ENCODE data around the gene XYLT1.
A peak's percentile ranks its signal among the peaks of the same experiment; 100 is the strongest.

XYLT1 gene

DNA sequence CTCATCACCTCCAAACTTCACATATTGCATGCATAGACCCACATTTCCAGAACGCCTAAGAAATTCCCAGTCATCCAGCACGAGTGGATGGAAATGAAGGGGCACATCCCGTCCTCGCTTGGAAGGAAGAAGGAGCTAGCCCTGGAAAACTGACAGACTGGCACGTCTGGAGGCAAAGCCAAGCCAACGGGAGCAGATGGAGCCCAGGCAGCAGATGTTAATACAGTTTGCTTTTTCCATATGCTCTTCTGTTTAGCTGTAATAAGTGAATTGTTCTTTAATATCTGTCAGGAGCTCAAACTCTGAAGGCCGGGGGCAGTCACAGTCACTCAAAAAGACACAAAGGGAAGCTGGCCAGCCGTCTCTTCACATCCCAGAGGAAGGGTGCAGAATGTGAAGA lies 187.7 kb downstream of the XYLT1 start:
- no peak for DNase-seq (ENCODE audit: low read depth)

DNA sequence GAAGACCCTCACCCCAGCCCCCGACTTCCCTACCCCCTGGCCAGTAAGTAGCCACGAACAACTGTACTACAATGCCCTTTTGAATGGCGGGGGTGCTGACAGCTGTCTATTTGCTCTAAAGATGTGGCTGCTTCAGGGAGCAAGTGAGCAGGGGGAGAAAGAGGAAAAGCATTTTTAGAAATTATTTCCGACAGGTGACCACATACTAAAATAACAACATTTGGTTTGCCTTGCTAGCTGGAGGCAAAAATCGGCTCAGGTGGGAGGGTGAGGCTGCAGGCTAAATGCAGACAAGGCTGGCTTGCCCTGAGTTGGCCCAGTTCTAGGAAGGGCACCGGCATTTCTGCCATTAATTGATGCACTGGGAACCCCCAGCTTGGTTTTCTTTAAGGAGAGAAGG lies 188.5 kb downstream of the XYLT1 start:
- no peak for DNase-seq (ENCODE audit: low read depth)

DNA sequence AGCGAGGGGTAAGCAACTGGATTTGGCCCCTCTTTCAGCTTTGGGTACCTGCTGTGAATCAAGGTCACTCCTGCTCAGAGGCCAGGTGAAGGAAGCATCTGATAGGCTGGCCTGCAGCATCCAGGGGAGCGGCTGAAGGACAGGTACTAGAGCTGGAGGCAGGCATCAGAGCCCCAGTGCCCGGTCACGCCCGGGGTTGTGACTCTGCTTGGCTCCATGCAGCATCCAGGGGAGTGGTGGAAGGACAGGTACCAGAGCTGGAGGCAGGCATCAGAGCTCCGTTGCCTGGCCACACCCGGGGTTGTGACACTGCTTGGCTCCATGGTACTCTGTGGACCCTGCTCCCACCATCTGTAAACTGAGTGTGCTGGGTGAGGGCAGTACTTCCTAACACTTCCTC lies 189.7 kb downstream of the XYLT1 start:
- DNase-seq (ENCODE audit: low read depth), result no peak

- DNase-seq (ENCODE audit: low read depth), result no peak
Measured at GRCh38 chr16:17278988-17279387, 191.8 kb downstream of the XYLT1 start.

- no peak for DNase-seq (ENCODE audit: low read depth)
Measured at GRCh38 chr16:17277981-17278381, 192.8 kb downstream of the XYLT1 start.

DNA sequence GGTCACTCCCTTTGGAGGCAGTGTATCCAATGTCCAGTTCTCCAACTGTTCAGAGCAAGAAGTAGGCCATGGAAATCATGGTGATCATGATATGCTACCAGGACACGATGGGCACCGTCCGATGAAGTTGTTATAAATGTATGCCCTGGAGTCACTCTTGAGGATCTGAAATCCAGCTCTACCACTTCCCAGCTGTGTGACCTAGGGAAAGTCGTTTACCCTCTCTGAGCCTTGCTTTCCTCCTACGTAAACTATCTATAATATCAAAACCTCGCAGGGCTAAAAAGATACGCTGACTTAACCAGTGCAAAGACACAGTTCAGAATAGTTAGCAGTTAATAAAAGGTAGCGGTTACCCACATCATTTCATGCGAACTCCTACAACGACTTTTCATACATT lies 194.2 kb downstream of the XYLT1 start:
- no peak for DNase-seq (ENCODE audit: low read depth)

DNA sequence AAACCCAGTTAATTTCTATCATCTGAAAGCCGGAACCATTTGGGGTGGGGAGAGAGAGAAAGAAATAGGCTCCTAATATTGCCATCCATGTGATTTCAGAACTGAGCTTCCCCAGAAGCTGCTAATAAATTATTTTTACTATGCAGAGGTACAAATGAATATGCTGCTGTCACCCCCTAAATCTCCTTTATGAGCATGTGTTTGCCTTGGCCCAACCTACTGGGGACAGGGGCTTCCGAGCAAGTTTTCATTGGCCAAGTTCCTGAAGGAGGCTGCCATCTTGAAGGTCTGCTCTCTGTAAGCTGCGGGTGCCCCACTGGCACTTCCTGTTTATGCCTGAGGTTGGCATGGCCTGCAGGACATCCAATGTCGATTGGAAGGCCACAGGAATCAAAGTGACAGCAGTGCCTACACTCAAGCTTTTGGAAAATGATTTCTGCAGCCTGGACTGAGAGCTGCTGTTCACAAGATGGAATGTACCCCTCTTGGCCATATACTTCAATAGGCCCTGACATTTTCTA lies 194.7 kb downstream of the XYLT1 start:
- no peak for DNase-seq (ENCODE audit: low read depth)

DNA sequence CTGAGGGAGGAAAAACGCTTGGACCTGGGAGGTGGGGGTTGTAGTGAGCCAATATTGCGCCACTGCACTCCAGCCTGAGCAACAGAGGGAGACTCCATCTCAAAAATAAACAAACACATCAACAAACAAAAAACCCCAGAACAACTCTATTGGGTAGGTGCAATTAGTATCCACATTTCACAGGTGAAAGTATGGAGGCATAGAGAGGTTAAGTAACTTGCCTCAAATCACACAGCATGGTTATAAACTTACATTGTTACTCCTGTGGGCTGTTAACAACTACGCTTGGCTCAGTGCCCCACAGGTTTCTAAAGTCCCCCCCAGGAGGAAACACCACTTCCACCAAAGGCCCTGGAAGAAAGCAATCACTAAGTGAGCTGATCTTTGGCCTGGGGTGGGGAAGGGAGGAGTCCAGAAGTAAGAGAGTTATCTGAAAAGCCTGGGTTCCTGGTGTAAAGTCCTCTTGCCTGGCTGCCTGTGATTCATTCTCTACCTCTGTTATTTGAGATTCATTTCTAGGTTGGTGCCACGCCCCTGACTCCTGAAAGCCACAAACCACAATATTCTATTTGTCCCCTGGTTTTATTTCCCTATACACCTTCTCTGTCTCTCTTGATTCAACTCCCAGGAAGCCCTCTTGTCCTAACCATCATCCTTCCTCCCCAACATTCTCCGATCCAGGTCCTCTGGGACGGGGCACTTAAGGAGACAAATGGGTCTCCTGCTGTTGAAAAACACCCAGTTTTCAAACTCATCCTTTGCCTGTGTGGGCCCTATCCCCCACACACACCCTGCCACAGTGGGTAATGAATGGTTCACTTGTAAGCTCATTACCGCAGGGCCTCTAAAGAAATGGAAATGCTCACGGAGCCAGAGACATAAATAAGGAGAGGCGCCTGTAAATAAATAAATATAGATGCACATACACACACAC lies 195.4 kb downstream of the XYLT1 start:
- DNase-seq (ENCODE audit: low read depth), result no peak

DNA sequence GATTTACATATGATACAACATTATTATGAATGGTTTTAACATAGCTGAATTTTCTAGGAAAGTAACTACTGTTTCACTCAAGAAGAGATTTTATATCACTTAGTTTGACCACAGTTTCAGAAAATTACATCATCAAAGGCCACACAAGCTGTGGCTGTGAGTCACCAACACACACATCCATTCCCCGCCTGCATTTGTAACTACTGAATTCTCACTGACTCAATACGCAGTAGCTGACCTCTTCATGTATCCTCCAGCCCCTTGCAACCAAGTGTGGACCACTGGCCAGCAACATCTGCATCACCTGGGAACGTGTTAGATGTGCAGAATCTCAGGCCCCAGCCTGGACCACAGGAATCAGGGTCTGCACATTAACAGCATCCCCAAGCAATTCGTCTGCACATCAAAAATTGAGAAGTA lies 197.6 kb downstream of the XYLT1 start:
- peak; percentile 24 for DNase-seq (ENCODE audit: low read depth)

GRCh38 chr16:17272716-17273115 lies 198.0 kb downstream of the XYLT1 start:
- no peak for DNase-seq (ENCODE audit: low read depth)

DNA sequence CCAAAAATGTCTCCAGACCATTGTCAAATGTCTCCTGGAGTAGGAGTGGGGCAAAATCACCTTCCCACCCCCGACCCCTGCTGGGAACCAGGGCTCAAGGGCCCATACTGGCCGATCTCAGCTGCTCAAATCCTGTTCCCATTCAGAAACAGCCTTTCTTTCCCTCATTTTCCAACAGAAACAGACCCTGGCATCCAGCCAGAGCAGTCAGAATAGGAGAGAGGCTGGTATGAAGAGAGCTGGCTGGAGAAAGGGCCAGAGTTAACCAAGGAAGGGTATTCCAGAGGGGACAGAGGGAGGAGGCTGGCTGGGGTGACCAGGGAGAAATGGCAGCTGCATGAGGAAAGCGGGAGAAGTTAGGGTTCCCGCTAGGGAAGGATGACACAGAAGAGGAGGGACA lies 199.1 kb downstream of the XYLT1 start:
- no peak for DNase-seq (ENCODE audit: low read depth)

- DNase-seq (ENCODE audit: low read depth), result no peak
Measured at GRCh38 chr16:17270683-17271109, 200.1 kb downstream of the XYLT1 start.

GRCh38 chr16:17270111-17270510 lies 200.6 kb downstream of the XYLT1 start:
- DNase-seq (ENCODE audit: low read depth), result no peak

GRCh38 chr16:17269439-17269838 lies 201.3 kb downstream of the XYLT1 start:
- no peak for DNase-seq (ENCODE audit: low read depth)

DNA sequence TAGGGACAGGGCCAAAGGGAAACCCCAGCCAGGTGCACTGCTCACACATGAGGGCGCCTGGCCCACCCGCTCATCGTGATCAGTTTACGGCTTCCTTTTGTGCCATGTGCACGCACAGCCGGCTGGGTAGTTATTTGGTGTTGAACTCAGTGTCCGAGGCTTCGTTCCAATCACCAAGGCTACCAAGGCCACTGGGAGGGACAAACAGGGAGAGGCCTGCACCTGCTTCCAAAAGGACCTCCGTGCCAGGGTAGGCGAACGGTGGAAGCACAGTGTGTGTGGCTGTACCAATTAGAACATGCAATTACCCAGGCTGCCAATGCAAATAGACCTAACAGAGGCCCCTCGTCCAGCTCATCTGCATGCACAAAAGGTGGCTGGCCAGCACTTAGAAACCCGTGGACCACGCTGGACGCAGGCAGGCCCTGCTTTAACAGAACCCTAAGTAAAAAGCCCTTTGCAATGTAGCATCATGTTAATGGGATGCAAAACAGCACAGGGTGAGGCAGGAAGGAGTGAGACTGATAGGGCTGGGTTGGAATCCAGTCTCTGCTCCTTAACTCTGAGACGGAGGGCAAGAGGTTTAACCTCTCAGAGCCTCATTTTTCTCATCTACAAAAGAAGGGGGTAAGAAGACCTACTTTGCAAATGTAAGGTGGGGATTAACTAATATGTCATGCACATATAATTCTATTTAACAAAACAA lies 204.0 kb downstream of the XYLT1 start:
- DNase-seq (ENCODE audit: low read depth), result no peak

GRCh38 chr16:17265154-17265553 lies 205.6 kb downstream of the XYLT1 start:
- no peak for DNase-seq (ENCODE audit: low read depth)

DNA sequence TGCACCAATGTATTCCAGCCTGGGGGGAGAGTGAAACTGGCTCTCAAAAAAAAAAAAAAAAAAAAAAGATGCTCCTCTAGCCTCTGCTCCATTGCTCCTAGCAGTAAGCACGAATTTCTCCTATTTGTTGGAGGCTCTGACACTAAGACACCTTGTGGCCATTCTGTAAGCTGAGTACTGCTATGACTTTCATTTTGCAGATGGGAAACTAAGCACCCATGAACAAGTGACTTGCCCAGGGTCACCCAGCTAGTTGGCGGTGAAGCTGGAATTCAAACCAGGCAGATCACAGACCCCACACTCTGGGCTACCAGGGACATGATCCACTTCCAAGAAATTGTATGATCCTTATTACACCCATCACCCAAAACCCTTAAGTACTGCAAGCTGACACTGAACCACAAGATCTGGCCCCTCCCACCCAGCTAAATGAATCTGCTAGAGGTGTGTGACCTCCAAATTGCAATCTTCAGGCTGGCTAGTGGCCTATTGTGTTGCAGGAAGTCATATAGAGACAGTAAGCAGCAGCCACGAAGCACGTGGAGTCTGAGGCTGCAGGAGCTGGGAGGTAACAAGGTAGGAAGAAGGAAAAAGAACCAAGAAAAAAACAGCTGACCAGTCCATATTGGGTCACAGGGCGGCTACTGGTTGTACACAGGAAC lies 209.4 kb downstream of the XYLT1 start:
- DNase-seq (ENCODE audit: low read depth), result no peak

- no peak for DNase-seq (ENCODE audit: low read depth)
Measured at GRCh38 chr16:17260276-17260849, 210.4 kb downstream of the XYLT1 start.

GRCh38 chr16:17259751-17260270 lies 210.9 kb downstream of the XYLT1 start:
- no peak for DNase-seq (ENCODE audit: low read depth)

DNA sequence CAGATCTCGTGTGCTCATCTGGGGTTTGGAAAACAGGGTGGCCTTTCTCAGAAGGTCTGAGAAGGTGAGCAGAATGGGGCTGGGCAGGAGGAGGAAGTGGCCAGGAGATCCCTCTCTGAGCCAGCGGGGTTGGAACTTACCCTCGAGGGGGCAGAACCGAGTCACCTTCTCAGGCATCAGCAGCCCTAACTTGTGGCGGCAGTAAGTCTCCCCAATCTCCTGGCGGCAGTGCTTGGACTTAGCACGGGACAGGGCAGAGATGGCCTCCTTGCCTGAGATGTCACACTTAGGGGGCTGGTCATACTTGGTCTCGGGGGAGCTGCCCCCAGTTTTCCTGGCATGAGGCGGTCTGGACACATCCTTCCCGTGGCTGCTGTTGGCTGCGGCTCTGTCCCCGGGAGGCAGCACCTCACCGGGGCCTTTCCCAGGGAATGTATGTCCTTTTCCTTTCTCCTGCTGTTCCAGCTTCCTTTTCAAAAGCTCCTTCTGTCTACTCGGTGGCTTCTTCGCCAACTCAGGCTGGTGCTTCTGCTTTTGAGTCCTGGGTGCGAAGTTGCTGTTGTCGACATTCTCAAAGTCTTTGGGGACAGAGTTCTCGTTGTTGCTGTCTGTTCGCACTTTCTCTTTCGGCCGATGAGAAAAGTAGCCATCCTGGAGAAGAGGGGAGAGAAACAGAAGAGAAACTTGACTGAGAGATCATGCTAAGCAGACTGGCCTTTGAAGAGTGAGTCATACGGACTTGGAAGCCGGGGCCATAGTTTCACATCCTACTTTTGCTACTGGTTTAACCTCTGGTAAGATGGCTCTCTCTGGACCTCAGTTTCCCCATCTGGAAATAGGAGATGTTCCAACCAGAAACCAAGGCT lies 211.7 kb downstream of the XYLT1 start:
- no peak for DNase-seq (ENCODE audit: low read depth)

GRCh38 chr16:17258077-17258599 lies 212.6 kb downstream of the XYLT1 start:
- no peak for DNase-seq (ENCODE audit: low read depth)

Data from activated T-cell treated with anti-CD3 and anti-CD28 coated beads for 24 hours (primary cell).